Measurements from ENCODE around the gene RPS15.

The RPS15 gene

GRCh38 chr19:1438035-1438932, at the start of gene RPS15:
Gene RPS15, plus strand, starts transcription at chr19:1438396. Its CDS starts 30 bp downstream, at chr19:1438426.
- in situ Hi-C loops (cut with MboI; ENCODE audit: low sequenced_read_pairs): no loop called here

- in situ Hi-C loops (cut with MboI; ENCODE audit: low sequenced_read_pairs): no loop called here
These were observed 49.6 kb upstream of the RPS15 start for GRCh38 chr19:1388637-1389026.

GRCh38 chr19:1389033-1389940, 48.9 kb upstream of the RPS15 start:
- in situ Hi-C loops (cut with MboI; ENCODE audit: low sequenced_read_pairs): no loop called here

GRCh38 chr19:1390890-1391423, 47.2 kb upstream of the RPS15 start:
- in situ Hi-C loops (cut with MboI; ENCODE audit: low sequenced_read_pairs): no loop called here

- in situ Hi-C loops (cut with MboI; ENCODE audit: low sequenced_read_pairs): no loop called here
These were observed 45.8 kb upstream of the RPS15 start for GRCh38 chr19:1392407-1392806.

- in situ Hi-C loops (cut with MboI; ENCODE audit: low sequenced_read_pairs): no loop called here
These were observed 45.2 kb upstream of the RPS15 start for GRCh38 chr19:1392939-1393530.

GRCh38 chr19:1393841-1394240, 44.4 kb upstream of the RPS15 start:
- in situ Hi-C loops (cut with MboI; ENCODE audit: low sequenced_read_pairs): no loop called here

GRCh38 chr19:1394252-1395193, 43.7 kb upstream of the RPS15 start:
- in situ Hi-C loops (cut with MboI; ENCODE audit: low sequenced_read_pairs): no loop called here

- in situ Hi-C loops (cut with MboI; ENCODE audit: low sequenced_read_pairs): no loop called here
These were observed 42.8 kb upstream of the RPS15 start for GRCh38 chr19:1395194-1396018.

- in situ Hi-C loops (cut with MboI; ENCODE audit: low sequenced_read_pairs): no loop called here
These were observed 42.0 kb upstream of the RPS15 start for GRCh38 chr19:1396019-1396767.

- in situ Hi-C loops (cut with MboI; ENCODE audit: low sequenced_read_pairs): no loop called here
These were observed 41.2 kb upstream of the RPS15 start for GRCh38 chr19:1396768-1397679.

- in situ Hi-C loops (cut with MboI; ENCODE audit: low sequenced_read_pairs): no loop called here
These were observed 40.4 kb upstream of the RPS15 start for GRCh38 chr19:1397838-1398237.

GRCh38 chr19:1399079-1399478, 39.1 kb upstream of the RPS15 start:
- in situ Hi-C loops (cut with MboI; ENCODE audit: low sequenced_read_pairs): no loop called here

GRCh38 chr19:1399745-1400144, 38.5 kb upstream of the RPS15 start:
- in situ Hi-C loops (cut with MboI; ENCODE audit: low sequenced_read_pairs): no loop called here

GRCh38 chr19:1400281-1401137, 37.7 kb upstream of the RPS15 start:
- in situ Hi-C loops (cut with MboI; ENCODE audit: low sequenced_read_pairs): no loop called here

GRCh38 chr19:1401138-1401888, 36.9 kb upstream of the RPS15 start, which contains the start of gene GAMT:
Gene GAMT, minus strand, starts transcription at chr19:1401542. Its CDS starts 66 bp downstream, at chr19:1401476.
- in situ Hi-C loops (cut with MboI; ENCODE audit: low sequenced_read_pairs): no loop called here

All from HL-60/S4 (cell line).